ENCODE results near the gene RNF20.

- TF ChIP-seq POLR2A (IDR thresholded peaks at IDR 0.05; ENCODE audit: low read depth, low read length), result no peak
- no peak for TF ChIP-seq TAF1 (IDR thresholded peaks at IDR 0.05; ENCODE audit: borderline replicate concordance, low read depth, low read length)
- no peak for TF ChIP-seq POLR2AphosphoS5 (IDR thresholded peaks at IDR 0.05; ENCODE audit: low read depth, low read length)
Observed at GRCh38 chr9:101486693-101487442, 46.8 kb upstream of the RNF20 start.
